ENCODE data around the gene STXBP5L. TPM values are rescaled to one million over a fixed set of nuclear protein-coding genes. Genes with fewer than 3 reads are reported as not detected.

The STXBP5L gene
- total and polyA plus RNA-seq, 2 of the 4 experiments (the other 2 are of a cell fraction): not detected

DNA sequence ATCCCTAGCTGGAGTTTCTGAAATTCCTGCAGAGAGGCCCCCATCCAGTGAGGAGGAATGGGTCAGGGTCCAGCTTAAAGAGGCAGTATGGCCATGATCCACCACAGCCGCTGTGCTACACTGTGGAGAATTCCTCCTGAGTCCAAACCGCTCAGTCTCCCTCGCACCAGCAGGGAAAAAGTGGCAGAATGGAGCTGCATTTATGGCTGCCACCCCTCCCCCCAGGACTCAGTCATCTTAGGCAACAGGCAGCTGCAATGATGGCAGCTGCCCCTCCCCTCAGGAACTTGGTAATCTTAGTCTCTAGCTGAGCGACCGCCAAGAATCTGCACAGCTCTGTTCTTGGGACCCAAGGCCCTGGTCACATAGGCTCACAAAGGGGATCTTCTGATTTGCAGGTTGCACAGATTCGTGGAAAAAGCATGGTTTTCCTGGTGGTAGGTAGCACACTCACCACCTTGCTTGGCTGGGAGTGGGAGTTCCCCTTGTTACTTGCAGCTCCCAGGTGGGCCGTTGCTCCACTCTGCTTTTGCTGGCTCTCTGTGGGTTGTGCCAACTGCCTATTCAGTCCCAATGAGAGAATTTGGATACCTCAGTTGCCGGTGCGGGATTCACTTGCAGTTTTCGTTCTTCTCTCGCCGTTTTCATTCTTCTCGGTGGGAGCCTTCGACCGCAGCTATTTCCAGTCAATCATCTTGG is 204.1 kb downstream of the STXBP5L start:
- CTCF ChIA-PET: no interaction called here
- Histone ChIP-seq H3K27me3 (ENCODE audit: control insufficient read depth, insufficient read depth, low read length) (no peaks in the 10 kb centered on the region), H3K9me3 (ENCODE audit: control insufficient read depth, insufficient read depth, low read length) (peaks cover 7% of the 10 kb centered on the region), H3K18ac (ENCODE audit: low read depth, low read length) (no peak overlapping the region), H3K56ac (ENCODE audit: extremely low read depth, insufficient read depth, low read length) (no peak overlapping the region), H3K27ac (ENCODE audit: insufficient read depth, low read length) (no peak overlapping the region), H2BK120ac (ENCODE audit: low read depth, low read length) (no peak overlapping the region), H4K20me1 (ENCODE audit: insufficient read depth, low read length) (no peaks in the 10 kb centered on the region), H3K23ac (ENCODE audit: low read depth, low read length) (no peak overlapping the region), H3K4ac (ENCODE audit: low read depth, low read length) (no peak overlapping the region), H2BK20ac (ENCODE audit: low read depth, low read length) (no peak overlapping the region), H3K79me1 (ENCODE audit: low read depth in 1 of 2, low read length in 2 of 2) (no peaks in the 10 kb centered on the region), H3K14ac (replicated peaks; ENCODE audit: low read depth, low read length) (no peak overlapping the region), H3K4me3 (ENCODE audit: insufficient read depth, low read depth, low read length) (no peak overlapping the region), H2AFZ (replicated peaks; ENCODE audit: low read length, poor library complexity) (no peak overlapping the region), H3K9ac (ENCODE audit: low read depth, low read length) (no peak overlapping the region), H3K9me1 (ENCODE audit: insufficient read depth, low read length) (no peaks in the 10 kb centered on the region), H3K4me2 (ENCODE audit: low read depth, low read length) (no peak overlapping the region), H4K8ac (ENCODE audit: low read depth in 2 of 2, low read length in 2 of 2) (no peak overlapping the region), H3K4me1 (ENCODE audit: control insufficient read depth, insufficient read depth, low read length) (no peaks in the 10 kb centered on the region), H3K36me3 (ENCODE audit: control insufficient read depth, insufficient read depth, low read length) (no peaks in the 10 kb centered on the region), H4K5ac (ENCODE audit: low read depth, low read length) (no peak overlapping the region), H2AK9ac (replicated peaks; ENCODE audit: low read depth, low read length, poor library complexity) (no peak overlapping the region), H2BK15ac (ENCODE audit: low read depth, low read length) (no peak overlapping the region), H2BK5ac (ENCODE audit: low read depth, low read length, poor library complexity, severe bottlenecking) (no peak overlapping the region), H2AK5ac (ENCODE audit: low read depth, low read length) (no peak overlapping the region), H4K91ac (ENCODE audit: insufficient read depth, low read depth, low read length) (no peak overlapping the region)
- DNase-seq (no peak), ATAC-seq (ENCODE audit: low read depth) (no peak)
- in situ Hi-C loops (cut with MboI; ENCODE audit: low sequenced_read_pairs): no loop called here
- dilution Hi-C loops (cut with HindIII; ENCODE audit: low sequenced_read_pairs, unreplicated experiment): no loop called here
- no TSS peak for BruUV-seq (replicated peaks)
- intact Hi-C loops (cut with micrococcal nuclease): no loop called here
- no CpG with 5 or more reads among the region's 15 CpGs for WGBS, 2 experiments (ENCODE audit: extremely low coverage in 2 of 2, insufficient read length in 1 of 2)
- no peak for TF ChIP-seq RCOR1 (IDR thresholded peaks at IDR 0.05; ENCODE audit: insufficient replicate concordance, low read length)
- POLR2A ChIA-PET (ENCODE audit: unreplicated experiment): no interaction called here
